Ectodermal cell (in vitro differentiated cells): ENCODE measurements around the gene SCYGR6.
A peak's percentile ranks its signal among the peaks of the same experiment; 100 is the strongest.
"Not testable (repeated sequence)": the region's sequence is repeated elsewhere in the genome, so short reads cannot be mapped to it uniquely, and the experiment has no call there.

Source experiments
- H3K27ac ChIP-seq: 2 replicates; pipeline ENCODE4 v1.7.0; 2013; ENCODE audit warnings: mild to moderate bottlenecking, low read depth, low read length; ENCODE audit not compliant: insufficient read depth, poor library complexity, severe bottlenecking
- H3K27me3 ChIP-seq: 2 replicates; pipeline ENCODE4 v1.7.0; 2013; ENCODE audit warnings: mild to moderate bottlenecking, low read length; ENCODE audit not compliant: insufficient read depth, control insufficient read depth, poor library complexity, severe bottlenecking
- H3K36me3 ChIP-seq: one replicate; pipeline ENCODE4 v1.7.0; 2013; ENCODE audit warnings: low read length; ENCODE audit not compliant: control insufficient read depth, insufficient read depth
- H3K4me1 ChIP-seq: one replicate; pipeline ENCODE4 v1.7.0; 2013; ENCODE audit warnings: low read length; ENCODE audit not compliant: control insufficient read depth, insufficient read depth
- H3K4me3 ChIP-seq: 2 replicates; pipeline ENCODE4 v1.7.0; 2013; ENCODE audit warnings: low read depth, low read length, control low read depth; ENCODE audit not compliant: insufficient read depth
- H3K9me3 ChIP-seq: 2 replicates; pipeline ENCODE4 v1.7.0; 2013; ENCODE audit warnings: mild to moderate bottlenecking, low read length, moderate library complexity; ENCODE audit not compliant: control insufficient read depth
- WGBS, 2 experiments: methylation state at CpG; one replicate each; pipeline ENCODE4 v1.1.7; 2013; ENCODE audit warnings: missing lambda C conversion rate in 2 of 2; 5-methylcytosine and 5-hydroxymethylcytosine counted together

The SCYGR6 gene

GRCh38 chr2:227756261-227756660, 31.7 kb upstream of the SCYGR6 start:
- H3K27ac ChIP-seq, H3K27me3 ChIP-seq, H3K9me3 ChIP-seq, H3K36me3 ChIP-seq, H3K4me3 ChIP-seq, H3K4me1 ChIP-seq: not testable (repeated sequence)
- WGBS, 2 experiments = 59 to 72% methylated on average over 3 to 4 of the region's 4 CpGs

- no peak overlapping the region for H3K4me3 ChIP-seq
- H3K27me3 ChIP-seq = no peaks in the 10 kb centered on the region
- 64% methylated on average over 6 of the region's 6 CpGs for WGBS, 2 experiments
- no peak overlapping the region for H3K27ac ChIP-seq
- no peaks in the 10 kb centered on the region for H3K9me3 ChIP-seq
- no peaks in the 10 kb centered on the region for H3K36me3 ChIP-seq
- no peaks in the 10 kb centered on the region for H3K4me1 ChIP-seq
Measured at GRCh38 chr2:227748079-227748478, 23.5 kb upstream of the SCYGR6 start.

- no peak within 1 kb of the TSS for H3K27ac ChIP-seq
- no peaks in the 10 kb centered on the region for H3K4me1 ChIP-seq
- no peaks in the 10 kb centered on the region for H3K9me3 ChIP-seq
- no peaks in the 10 kb centered on the region for H3K27me3 ChIP-seq
- WGBS, 2 experiments = 79 to 98% methylated on average over 3 to 7 of the region's 9 CpGs
- H3K36me3 ChIP-seq = no peaks in the 10 kb centered on the region
- H3K4me3 ChIP-seq = no peak within 1 kb of the TSS
Measured at GRCh38 chr2:227745594-227745993, 21.0 kb upstream of the SCYGR6 start, which contains the start of gene SCYGR8. Gene SCYGR8 (plus strand): TSS chr2:227745894. CDS start chr2:227745894, 0 bp downstream.

- H3K9me3 ChIP-seq, H3K4me3 ChIP-seq, H3K36me3 ChIP-seq, H3K27ac ChIP-seq, H3K4me1 ChIP-seq, H3K27me3 ChIP-seq: not testable (repeated sequence)
- WGBS, 2 experiments = 60 to 65% methylated on average over 6 to 7 of the region's 7 CpGs
Measured at GRCh38 chr2:227740705-227741104, 16.1 kb upstream of the SCYGR6 start.

- H3K27me3 ChIP-seq = no peaks in the 10 kb centered on the region
- no peak overlapping the region for H3K4me3 ChIP-seq
- WGBS, 2 experiments = 86 to 90% methylated on average over 14 of the region's 14 CpGs
- no peaks in the 10 kb centered on the region for H3K9me3 ChIP-seq
- H3K27ac ChIP-seq = no peak overlapping the region
- no peaks in the 10 kb centered on the region for H3K36me3 ChIP-seq
- H3K4me1 ChIP-seq = no peaks in the 10 kb centered on the region
Measured at GRCh38 chr2:227739351-227739750, 14.8 kb upstream of the SCYGR6 start.

- H3K27me3 ChIP-seq = no peaks in the 10 kb centered on the region
- H3K4me1 ChIP-seq = no peaks in the 10 kb centered on the region
- WGBS, 2 experiments = 92 to 96% methylated on average over 4 to 5 of the region's 5 CpGs
- H3K9me3 ChIP-seq = no peaks in the 10 kb centered on the region
- no peak within 1 kb of the TSS for H3K4me3 ChIP-seq
- H3K36me3 ChIP-seq = no peaks in the 10 kb centered on the region
- H3K27ac ChIP-seq = no peak within 1 kb of the TSS
Measured at GRCh38 chr2:227728035-227728434, 3.5 kb upstream of the SCYGR6 start, which contains the start of gene SCYGR7. Gene SCYGR7 (plus strand): TSS chr2:227728335. CDS start chr2:227728335, 0 bp downstream.

GRCh38 chr2:227722821-227723220, 1.7 kb downstream of the SCYGR6 start:
- H3K4me3 ChIP-seq, H3K27me3 ChIP-seq, H3K36me3 ChIP-seq, H3K27ac ChIP-seq, H3K4me1 ChIP-seq, H3K9me3 ChIP-seq: not testable (repeated sequence)
- WGBS, 2 experiments = 88 to 92% methylated on average over 7 of the region's 7 CpGs

GRCh38 chr2:227720680-227721079, 3.9 kb downstream of the SCYGR6 start:
- 92 to 94% methylated on average over 4 of the region's 4 CpGs for WGBS, 2 experiments
- no peaks in the 10 kb centered on the region for H3K36me3 ChIP-seq
- H3K4me1 ChIP-seq = peaks cover 4% of the 10 kb centered on the region
- no peaks in the 10 kb centered on the region for H3K9me3 ChIP-seq
- H3K4me3 ChIP-seq = no peak overlapping the region
- H3K27ac ChIP-seq = no peak overlapping the region
- H3K27me3 ChIP-seq = peaks cover 11% of the 10 kb centered on the region

GRCh38 chr2:227719641-227720040, 4.9 kb downstream of the SCYGR6 start:
- H3K27me3 ChIP-seq = peaks cover 11% of the 10 kb centered on the region
- no peaks in the 10 kb centered on the region for H3K9me3 ChIP-seq
- H3K36me3 ChIP-seq = no peaks in the 10 kb centered on the region
- H3K27ac ChIP-seq = no peak overlapping the region
- WGBS, 2 experiments = 93 to 100% methylated on average over 4 of the region's 4 CpGs
- peaks cover 4% of the 10 kb centered on the region for H3K4me1 ChIP-seq
- H3K4me3 ChIP-seq = no peak overlapping the region

- H3K27me3 ChIP-seq = peaks cover 11% of the 10 kb centered on the region
- H3K4me1 ChIP-seq = peaks cover 4% of the 10 kb centered on the region
- H3K36me3 ChIP-seq = no peaks in the 10 kb centered on the region
- peak within 1 kb of the TSS; percentile 41 for H3K4me3 ChIP-seq
- no peak within 1 kb of the TSS for H3K27ac ChIP-seq
- 6 to 9% methylated on average over 34 to 35 of the region's 35 CpGs for WGBS, 2 experiments
- H3K9me3 ChIP-seq = no peaks in the 10 kb centered on the region
Measured at GRCh38 chr2:227717687-227718567, 6.6 kb downstream of the SCYGR6 start, which contains the start of gene SLC19A3. Gene SLC19A3 (minus strand): TSS chr2:227718028. CDS start chr2:227702318, 15,710 bp downstream.
